NCI-H748 (cell line): Measurements from ENCODE around the gene LAGE3.
A peak's percentile ranks its signal among the peaks of the same experiment; 100 is the strongest.

Experiments
- DNase-seq: peaks from one replicate; lab custom pipeline; 2025; ENCODE audit not compliant: unreplicated experiment; lab: John Stamatoyannopoulos, UW

The LAGE3 gene

GRCh38 chrX:154478728-154479622 lies at the start of gene LAGE3:
TSS of gene LAGE3 (minus strand) at chrX:154479281. CDS start at chrX:154478915, 366 bp downstream.
- DNase-seq: peak; percentile 94

GRCh38 chrX:154526901-154527675 lies 48.0 kb upstream of the LAGE3 start:
- peak; percentile 82 for DNase-seq

GRCh38 chrX:154525606-154526490 lies 46.8 kb upstream of the LAGE3 start:
- no peak for DNase-seq

- no peak for DNase-seq
Observed at GRCh38 chrX:154519389-154519788, 40.3 kb upstream of the LAGE3 start.

- no peak for DNase-seq
Observed at GRCh38 chrX:154517101-154517781, 38.2 kb upstream of the LAGE3 start.

- peak; percentile 50 for DNase-seq
Observed at GRCh38 chrX:154516656-154517100, 37.6 kb upstream of the LAGE3 start.

GRCh38 chrX:154515966-154516655 lies 37.0 kb upstream of the LAGE3 start, which contains the start of gene FAM3A:
TSS of gene FAM3A (minus strand) at chrX:154516232. CDS start at chrX:154515772, 460 bp downstream.
- peak; percentile 91 for DNase-seq

GRCh38 chrX:154515090-154515965 lies 36.2 kb upstream of the LAGE3 start:
- peak; percentile 68 for DNase-seq

GRCh38 chrX:154513716-154514115 lies 34.6 kb upstream of the LAGE3 start:
- no peak for DNase-seq

GRCh38 chrX:154512879-154513553 lies 33.9 kb upstream of the LAGE3 start:
- DNase-seq: no peak

- no peak for DNase-seq
Observed at GRCh38 chrX:154511761-154512160, 32.7 kb upstream of the LAGE3 start.

GRCh38 chrX:154509455-154509854 lies 30.4 kb upstream of the LAGE3 start:
- no peak for DNase-seq

- DNase-seq: no peak
Observed at GRCh38 chrX:154508384-154508745, 29.3 kb upstream of the LAGE3 start.

- DNase-seq: no peak
Observed at GRCh38 chrX:154507673-154508383, 28.7 kb upstream of the LAGE3 start.

GRCh38 chrX:154506483-154507332 lies 27.6 kb upstream of the LAGE3 start:
- no peak for DNase-seq

- DNase-seq: no peak
Observed at GRCh38 chrX:154505734-154506133, 26.7 kb upstream of the LAGE3 start.

- no peak for DNase-seq
Observed at GRCh38 chrX:154502989-154503388, 23.9 kb upstream of the LAGE3 start.
